ENCODE data around the gene UBA5. TPM values are rescaled to one million over a fixed set of nuclear protein-coding genes. Genes with fewer than 3 reads are reported as not detected.
A peak's percentile ranks its signal among the peaks of the same experiment; 100 is the strongest.
"Not testable (repeated sequence)": the region's sequence is repeated elsewhere in the genome, so short reads cannot be mapped to it uniquely, and the experiment has no call there.

Gene UBA5
- total and polyA plus RNA-seq, 9 of the 15 experiments (the other 6 are each of a cell fraction or from before 2014, with no cell fraction given) = 8.1 to 71.1 (median 29.4) TPM

GRCh38 chr3:132641427-132641826 lies 18.7 kb upstream of the UBA5 start:
- H3K4me3 ChIP-seq; H2AFZ ChIP-seq (ENCODE audit: low read depth, low read length); FAIRE-seq; H3K79me2 ChIP-seq (ENCODE audit: control insufficient read depth, insufficient read depth, low read length); H3K4me1 ChIP-seq (replicated peaks in 1 of 2; ENCODE audit: control insufficient read depth in 2 of 2, insufficient read depth in 2 of 2, low read length in 2 of 2); H3K27me3 ChIP-seq (ENCODE audit: control insufficient read depth in 2 of 2, insufficient read depth in 2 of 2, low read length in 2 of 2); BruUV-seq (replicated peaks); DNase-seq (ENCODE audit: extremely low read depth in 1 of 4, low spot score in 3 of 4); H3K36me3 ChIP-seq (ENCODE audit: control insufficient read depth, insufficient read depth, low read length); H3K4me2 ChIP-seq (ENCODE audit: insufficient read depth, low read length); H3K9me3 ChIP-seq (replicated peaks; ENCODE audit: control insufficient read depth, insufficient read depth, low read depth, low read length); H3K9ac ChIP-seq (ENCODE audit: insufficient read depth in 1 of 2, low read depth in 2 of 2, low read length in 2 of 2); H4K20me1 ChIP-seq (replicated peaks; ENCODE audit: control insufficient read depth, insufficient read depth, low read length); ATAC-seq; POLR2A ChIA-PET; H3K27ac ChIP-seq (ENCODE audit: extremely low read depth, low read depth, low read length); H3K9me1 ChIP-seq (ENCODE audit: control insufficient read depth, insufficient read depth, low read length): not testable (repeated sequence)
- in situ Hi-C loops (cut with MboI) = loop anchor here (5.0 kb wide), 1 partner anchor 99 kb away; no protein-coding TSS in a partner anchor
- CTCF ChIA-PET (ENCODE audit: low intra/inter-chr PET ratio) = interaction anchor here (0.6 to 3.4 kb wide), 2 partner anchors 48 to 106 kb away, joined by 3 to 49 read pairs; no protein-coding TSS in a partner anchor
- intact Hi-C loops (cut with micrococcal nuclease) = loop anchor here (5.0 to 10.0 kb wide), 2 partner anchors 289 to 387 kb away; no protein-coding TSS in a partner anchor
- WGBS (ENCODE audit: insufficient coverage, low coverage, missing lambda C conversion rate) = 60% methylated on average over 2 of the region's 2 CpGs

GRCh38 chr3:132641837-132642538 lies 18.1 kb upstream of the UBA5 start:
- in situ Hi-C loops (cut with MboI) = loop anchor here (5.0 kb wide), 1 partner anchor 100 kb away; no protein-coding TSS in a partner anchor
- 0 out of 2 replicates have a peak, but pooled peaks have one; percentile 12 for TF ChIP-seq SMC3 (conservative IDR thresholded peaks at IDR 0.05; ENCODE audit: insufficient read depth, low read depth, low read length)
- no peak for TF ChIP-seq TCF3 (CRISPR knock-in tag; IDR thresholded peaks at IDR 0.05)
- TF ChIP-seq ZNF280B (CRISPR knock-in tag; IDR thresholded peaks at IDR 0.05) = no peak
- TF ChIP-seq ZNF77 (CRISPR knock-in tag; IDR thresholded peaks at IDR 0.05) = no peak
- no peak for TF ChIP-seq DIDO1 (tag; IDR thresholded peaks at IDR 0.05; ENCODE audit: low read depth)
- peak; percentile 73 to 79 for TF ChIP-seq RAD21 (CRISPR knock-in tag; conservative IDR thresholded peaks at IDR 0.05 in 1 of 2, IDR thresholded peaks at IDR 0.05 in 1 of 2)

More at GRCh38 chr3:132641837-132642538, 18.1 kb upstream of the UBA5 start:
- Histone ChIP-seq H3K27me3 (ENCODE audit: control insufficient read depth in 2 of 2, insufficient read depth in 2 of 2, low read length in 2 of 2) (no peaks in the 10 kb centered on the region), H3K9me3 (replicated peaks; ENCODE audit: control insufficient read depth, insufficient read depth, low read depth, low read length) (no peaks in the 10 kb centered on the region), H3K36me3 (ENCODE audit: control insufficient read depth, insufficient read depth, low read length) (no peaks in the 10 kb centered on the region), H2AFZ (ENCODE audit: low read depth, low read length) (no peak overlapping the region), H3K79me2 (ENCODE audit: control insufficient read depth, insufficient read depth, low read length) (no peaks in the 10 kb centered on the region), H3K4me3 (no peak overlapping the region), H3K4me1 (replicated peaks in 1 of 2; ENCODE audit: control insufficient read depth in 2 of 2, insufficient read depth in 2 of 2, low read length in 2 of 2) (no peaks in the 10 kb centered on the region), H3K4me2 (ENCODE audit: insufficient read depth, low read length) (no peak overlapping the region), H3K9me1 (ENCODE audit: control insufficient read depth, insufficient read depth, low read length) (no peaks in the 10 kb centered on the region), H3K9ac (ENCODE audit: insufficient read depth in 1 of 2, low read depth in 2 of 2, low read length in 2 of 2) (no peak overlapping the region), H3K27ac (ENCODE audit: extremely low read depth, low read depth, low read length) (no peak overlapping the region), H4K20me1 (replicated peaks; ENCODE audit: control insufficient read depth, insufficient read depth, low read length) (0 out of 2 replicates have a peak, but pooled peaks cover 3% of the 10 kb centered on the region)
- no TSS peak for BruUV-seq (replicated peaks)
- ATAC-seq = peak; percentile 74
- peak; percentile 65 for FAIRE-seq
- DNase-seq (ENCODE audit: extremely low read depth in 1 of 4, low spot score in 3 of 4) = peak; percentile 28 to 41 (median 36)
- ChIA-PET POLR2A (no interaction called here), CTCF (ENCODE audit: low intra/inter-chr PET ratio) (interaction anchor here (0.8 to 3.4 kb wide), 2 partner anchors 107 to 110 kb away, joined by 4 to 49 read pairs; no protein-coding TSS in a partner anchor)
- WGBS (ENCODE audit: insufficient coverage, low coverage, missing lambda C conversion rate) = 34% methylated on average over 5 of the region's 5 CpGs
- intact Hi-C loops (cut with micrococcal nuclease) = loop anchor here (1.0 to 10.0 kb wide), 3 partner anchors 106 to 387 kb away; no protein-coding TSS in a partner anchor

Data from K562 (cell line).